Liver (tissue), 9 donors: Measurements from ENCODE around the gene UBE2E2. TPM values are rescaled to one million over a fixed set of nuclear protein-coding genes. Genes with fewer than 3 reads are reported as not detected.

Experiments
- DNase-seq: peaks from one replicate; pipeline ENCODE4 v3.0.0-alpha.2; 2017; ENCODE audit warnings: low spot score
- H3K27ac ChIP-seq, 2 donors: one replicate each; pipeline ENCODE4 v1.7.0; 2013; ENCODE audit warnings: inconsistent platforms in 2 of 2, low read length in 2 of 2, control low read depth in 1 of 2, low read depth in 1 of 2, mild to moderate bottlenecking in 1 of 2
- H3K27me3 ChIP-seq, 4 donors: one replicate each; pipeline versions ENCODE4 v1.6.1 to v1.7.0; 2013; ENCODE audit warnings: low read length in 3 of 4, inconsistent platforms in 1 of 4, mild to moderate bottlenecking in 1 of 4, moderate library complexity in 1 of 4; ENCODE audit not compliant: control insufficient read depth in 4 of 4, insufficient read depth in 4 of 4
- H3K36me3 ChIP-seq, 4 donors: one replicate each; pipeline versions ENCODE4 v1.6.1 to v1.7.0; 2013; ENCODE audit warnings: low read length in 3 of 4, mild to moderate bottlenecking in 3 of 4, low read depth in 1 of 4, moderate library complexity in 1 of 4; ENCODE audit not compliant: control insufficient read depth in 4 of 4, insufficient read depth in 3 of 4
- H3K4me1 ChIP-seq, 4 donors: one replicate each; pipeline versions ENCODE4 v1.6.1 to v1.7.0; 2013; ENCODE audit warnings: low read length in 3 of 4, mild to moderate bottlenecking in 3 of 4, moderate library complexity in 1 of 4; ENCODE audit not compliant: control insufficient read depth in 4 of 4, insufficient read depth in 4 of 4
- H3K4me3 ChIP-seq, 3 donors: one replicate each; pipeline versions ENCODE4 v1.6.1 to v1.7.0; 2013; ENCODE audit warnings: low read length in 3 of 3, control low read depth in 1 of 3, low read depth in 1 of 3, mild to moderate bottlenecking in 1 of 3
- H3K9ac ChIP-seq, 2 donors: one replicate each; pipeline ENCODE4 v1.7.0; 2013; ENCODE audit warnings: low read length in 2 of 2, mild to moderate bottlenecking in 2 of 2, moderate library complexity in 2 of 2, control low read depth in 1 of 2, low read depth in 1 of 2
- H3K9me3 ChIP-seq, 4 donors: one replicate each; pipeline versions ENCODE4 v1.6.1 to v1.7.0; 2013; ENCODE audit warnings: low read length in 3 of 4; ENCODE audit not compliant: control insufficient read depth in 4 of 4
- ATF3 ChIP-seq: IDR thresholded peaks from 2 replicates; pipeline ENCODE4 v1.6.1; 2016; ENCODE audit warnings: antibody characterized with exemption
- EGR1 ChIP-seq, 2 donors: IDR thresholded peaks; 2 replicates each; pipeline ENCODE4 v1.6.1; 2016 to 2018; ENCODE audit warnings: antibody characterized with exemption in 2 of 2, low read depth in 2 of 2
- FOXA1 ChIP-seq: IDR thresholded peaks from 2 replicates; pipeline ENCODE4 v1.6.1; 2016; ENCODE audit warnings: antibody characterized with exemption
- FOXA2 ChIP-seq: IDR thresholded peaks from 2 replicates; pipeline ENCODE4 v1.6.1; 2016; ENCODE audit warnings: antibody characterized with exemption
- GABPA ChIP-seq, 2 donors: IDR thresholded peaks in 1 of 2; conservative IDR thresholded peaks in 1 of 2; 2 replicates each; pipeline ENCODE4 v1.6.1; 2016; ENCODE audit warnings: antibody characterized with exemption in 2 of 2, mild to moderate bottlenecking in 1 of 2, moderate library complexity in 1 of 2
- HNF4A ChIP-seq, 2 donors: conservative IDR thresholded peaks; 2 replicates each; pipeline ENCODE4 v1.6.1; 2016; ENCODE audit warnings: antibody characterized with exemption in 2 of 2, mild to moderate bottlenecking in 2 of 2
- HNF4G ChIP-seq: IDR thresholded peaks from 2 replicates; pipeline ENCODE4 v1.6.1; 2016; ENCODE audit warnings: antibody characterized with exemption
- JUND ChIP-seq, 2 donors: IDR thresholded peaks; 2 replicates each; pipeline ENCODE4 v1.6.1; 2016; ENCODE audit warnings: antibody characterized with exemption in 2 of 2
- NR2F2 ChIP-seq: IDR thresholded peaks from 2 replicates; pipeline ENCODE4 v1.6.1; 2016; ENCODE audit warnings: antibody characterized with exemption
- RAD21 ChIP-seq, 2 donors: IDR thresholded peaks; 2 replicates each; pipeline ENCODE4 v1.6.1; 2016; ENCODE audit warnings: antibody characterized with exemption in 2 of 2, mild to moderate bottlenecking in 2 of 2
- RXRA ChIP-seq, 2 donors: IDR thresholded peaks; 2 replicates each; pipeline ENCODE4 v1.6.1; 2017 to 2018; ENCODE audit warnings: antibody characterized with exemption in 2 of 2, mild to moderate bottlenecking in 1 of 2
- SP1 ChIP-seq: IDR thresholded peaks from 2 replicates; pipeline ENCODE4 v1.6.1; 2018; ENCODE audit warnings: antibody characterized with exemption, mild to moderate bottlenecking
- TAF1 ChIP-seq: conservative IDR thresholded peaks from 2 replicates; pipeline ENCODE4 v1.6.1; 2016; ENCODE audit warnings: antibody characterized with exemption, mild to moderate bottlenecking
- YY1 ChIP-seq: IDR thresholded peaks from 2 replicates; pipeline ENCODE4 v1.6.1; 2016; ENCODE audit warnings: antibody characterized with exemption, mild to moderate bottlenecking
- WGBS: extraction: QIAGEN DNeasy Blood & Tissue Kit; methylation state at CpG from one replicate; pipeline ENCODE4 v1.1.7; 2013; 5-methylcytosine and 5-hydroxymethylcytosine counted together
- polyA plus RNA-seq, 2 donors: library from polyadenylated mRNA; stranded (reverse) in 1 of 2; unstranded in 1 of 2; fragments of 200-250 nt in 1 of 2; fragments of >200 nt in 1 of 2; fragmentation: Nextera tagmentation in 1 of 2; extraction: Ambion mirVana in 1 of 2; gene quantifications; one replicate each; pipeline versions ENCODE4 v1.2.1 to v1.2.3, GENCODE V29; 2013 to 2015
- total RNA-seq, 2 donors: library from RNA; depleted of rRNA; stranded (reverse); fragments of >200 nt; gene quantifications; one replicate each; pipeline ENCODE4 v1.2.3, GENCODE V29; 2014
- TF ChIP-seq, protein P1 (sequence below): IDR thresholded peaks from 2 replicates; pipeline ENCODE4 v1.6.1; 2016; ENCODE audit warnings: antibody characterized with exemption
- TF ChIP-seq, protein P2 (sequence below): IDR thresholded peaks from 2 replicates; pipeline ENCODE4 v1.6.1; 2016; ENCODE audit warnings: antibody characterized with exemption, mild to moderate bottlenecking
- TF ChIP-seq, protein P3 (sequence below): IDR thresholded peaks from 2 replicates; pipeline ENCODE4 v1.6.1; 2016; ENCODE audit warnings: antibody characterized with exemption
- TF ChIP-seq, protein P4 (sequence below): fragments of 150-350 bp; IDR thresholded peaks from 2 replicates; pipeline ENCODE4 v1.5.1; 2017; ENCODE audit warnings: improper control_type of control experiment, low read depth, low read length; ENCODE audit not compliant: missing input control
- donor health status: healthy.
- donor health status: healthy.
- donor health status: healthy.
- donor health status: healthy.
- donor health status: healthy.

UBE2E2 gene
- total and polyA plus RNA-seq, 4 donors = 9.0 to 27.8 (median 16.8) TPM

- no peak overlapping the region for H3K27ac ChIP-seq
- DNase-seq = no peak
- TF ChIP-seq TAF1 (no peak), NR2F2 (no peak), HNF4G (no peak), HNF4A (conservative IDR thresholded peaks at IDR 0.05) (no peak), RXRA (IDR thresholded peaks at IDR 0.05) (no peak), SP1 (no peak), YY1 (no peak), FOXA1 (no peak), RAD21 (IDR thresholded peaks at IDR 0.05) (no peak), EGR1 (IDR thresholded peaks at IDR 0.05; ENCODE audit: low read depth in 2 of 2) (no peak)
- TF ChIP-seq, protein P1, sequence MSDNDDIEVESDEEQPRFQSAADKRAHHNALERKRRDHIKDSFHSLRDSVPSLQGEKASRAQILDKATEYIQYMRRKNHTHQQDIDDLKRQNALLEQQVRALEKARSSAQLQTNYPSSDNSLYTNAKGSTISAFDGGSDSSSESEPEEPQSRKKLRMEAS = no peak
- peaks cover 0 to 2% (median 0%) of the 10 kb centered on the region in 4 donors for H3K36me3 ChIP-seq
- 92% methylated on average over 4 of the region's 4 CpGs for WGBS
- H3K9ac ChIP-seq = no peak overlapping the region
- no peaks in the 10 kb centered on the region for H3K4me1 ChIP-seq
- H3K9me3 ChIP-seq = no peaks in the 10 kb centered on the region
- H3K27me3 ChIP-seq = no peaks in the 10 kb centered on the region
- H3K4me3 ChIP-seq = no peak overlapping the region
Measured at GRCh38 chr3:23540600-23540999, 337.5 kb downstream of the UBE2E2 start.

GRCh38 chr3:23542079-23542478, 339.0 kb downstream of the UBE2E2 start:
- Histone ChIP-seq H3K27me3 (no peaks in the 10 kb centered on the region), H3K4me1 (no peaks in the 10 kb centered on the region), H3K27ac (no peak overlapping the region), H3K4me3 (no peak overlapping the region), H3K36me3 (peaks cover 0 to 2% (median 0%) of the 10 kb centered on the region in 4 donors), H3K9me3 (no peaks in the 10 kb centered on the region), H3K9ac (no peak overlapping the region)
- 97% methylated on average over 4 of the region's 4 CpGs for WGBS
- DNase-seq = no peak
- TF ChIP-seq YY1 (no peak), JUND (IDR thresholded peaks at IDR 0.05) (no peak), HNF4G (no peak)
- TF ChIP-seq, protein P1 = no peak

DNA sequence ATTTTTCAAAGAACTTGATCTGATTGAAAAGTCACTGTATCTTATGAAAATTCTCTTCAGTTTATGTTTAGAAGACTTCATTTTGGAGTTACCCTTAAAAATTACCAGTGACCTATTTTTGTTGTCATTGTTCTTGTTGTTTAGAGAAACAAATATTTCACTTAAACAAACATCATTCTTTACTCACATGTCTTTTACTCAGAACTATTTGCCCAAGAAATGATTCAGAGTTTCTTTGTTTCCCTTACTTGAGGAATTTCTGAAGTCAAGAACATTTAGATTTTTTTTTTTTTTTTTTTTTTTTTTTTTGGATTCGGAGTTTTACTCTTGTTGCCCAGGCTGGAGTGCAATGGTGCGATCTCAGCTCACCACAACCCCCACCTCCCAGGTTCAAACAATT, 343.1 kb downstream of the UBE2E2 start:
- H3K27me3 ChIP-seq = no peaks in the 10 kb centered on the region
- no peak overlapping the region for H3K27ac ChIP-seq
- H3K4me3 ChIP-seq = no peak overlapping the region
- no peak for DNase-seq
- TF ChIP-seq JUND (IDR thresholded peaks at IDR 0.05) (no peak), SP1 (no peak), RXRA (IDR thresholded peaks at IDR 0.05) (no peak), NR2F2 (no peak), EGR1 (IDR thresholded peaks at IDR 0.05; ENCODE audit: low read depth in 2 of 2) (no peak), YY1 (no peak), GABPA (IDR thresholded peaks at IDR 0.05 in 1 of 2, conservative IDR thresholded peaks at IDR 0.05 in 1 of 2) (no peak), ATF3 (no peak), RAD21 (IDR thresholded peaks at IDR 0.05) (no peak), TAF1 (no peak), HNF4G (no peak), FOXA1 (no peak), FOXA2 (no peak), HNF4A (conservative IDR thresholded peaks at IDR 0.05) (no peak)
- TF ChIP-seq, protein P2, sequence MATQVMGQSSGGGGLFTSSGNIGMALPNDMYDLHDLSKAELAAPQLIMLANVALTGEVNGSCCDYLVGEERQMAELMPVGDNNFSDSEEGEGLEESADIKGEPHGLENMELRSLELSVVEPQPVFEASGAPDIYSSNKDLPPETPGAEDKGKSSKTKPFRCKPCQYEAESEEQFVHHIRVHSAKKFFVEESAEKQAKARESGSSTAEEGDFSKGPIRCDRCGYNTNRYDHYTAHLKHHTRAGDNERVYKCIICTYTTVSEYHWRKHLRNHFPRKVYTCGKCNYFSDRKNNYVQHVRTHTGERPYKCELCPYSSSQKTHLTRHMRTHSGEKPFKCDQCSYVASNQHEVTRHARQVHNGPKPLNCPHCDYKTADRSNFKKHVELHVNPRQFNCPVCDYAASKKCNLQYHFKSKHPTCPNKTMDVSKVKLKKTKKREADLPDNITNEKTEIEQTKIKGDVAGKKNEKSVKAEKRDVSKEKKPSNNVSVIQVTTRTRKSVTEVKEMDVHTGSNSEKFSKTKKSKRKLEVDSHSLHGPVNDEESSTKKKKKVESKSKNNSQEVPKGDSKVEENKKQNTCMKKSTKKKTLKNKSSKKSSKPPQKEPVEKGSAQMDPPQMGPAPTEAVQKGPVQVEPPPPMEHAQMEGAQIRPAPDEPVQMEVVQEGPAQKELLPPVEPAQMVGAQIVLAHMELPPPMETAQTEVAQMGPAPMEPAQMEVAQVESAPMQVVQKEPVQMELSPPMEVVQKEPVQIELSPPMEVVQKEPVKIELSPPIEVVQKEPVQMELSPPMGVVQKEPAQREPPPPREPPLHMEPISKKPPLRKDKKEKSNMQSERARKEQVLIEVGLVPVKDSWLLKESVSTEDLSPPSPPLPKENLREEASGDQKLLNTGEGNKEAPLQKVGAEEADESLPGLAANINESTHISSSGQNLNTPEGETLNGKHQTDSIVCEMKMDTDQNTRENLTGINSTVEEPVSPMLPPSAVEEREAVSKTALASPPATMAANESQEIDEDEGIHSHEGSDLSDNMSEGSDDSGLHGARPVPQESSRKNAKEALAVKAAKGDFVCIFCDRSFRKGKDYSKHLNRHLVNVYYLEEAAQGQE = no peak
- TF ChIP-seq, protein P3, sequence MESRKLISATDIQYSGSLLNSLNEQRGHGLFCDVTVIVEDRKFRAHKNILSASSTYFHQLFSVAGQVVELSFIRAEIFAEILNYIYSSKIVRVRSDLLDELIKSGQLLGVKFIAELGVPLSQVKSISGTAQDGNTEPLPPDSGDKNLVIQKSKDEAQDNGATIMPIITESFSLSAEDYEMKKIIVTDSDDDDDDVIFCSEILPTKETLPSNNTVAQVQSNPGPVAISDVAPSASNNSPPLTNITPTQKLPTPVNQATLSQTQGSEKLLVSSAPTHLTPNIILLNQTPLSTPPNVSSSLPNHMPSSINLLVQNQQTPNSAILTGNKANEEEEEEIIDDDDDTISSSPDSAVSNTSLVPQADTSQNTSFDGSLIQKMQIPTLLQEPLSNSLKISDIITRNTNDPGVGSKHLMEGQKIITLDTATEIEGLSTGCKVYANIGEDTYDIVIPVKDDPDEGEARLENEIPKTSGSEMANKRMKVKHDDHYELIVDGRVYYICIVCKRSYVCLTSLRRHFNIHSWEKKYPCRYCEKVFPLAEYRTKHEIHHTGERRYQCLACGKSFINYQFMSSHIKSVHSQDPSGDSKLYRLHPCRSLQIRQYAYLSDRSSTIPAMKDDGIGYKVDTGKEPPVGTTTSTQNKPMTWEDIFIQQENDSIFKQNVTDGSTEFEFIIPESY = no peak
- TF ChIP-seq, protein P1 = no peak
- TF ChIP-seq, protein P4, sequence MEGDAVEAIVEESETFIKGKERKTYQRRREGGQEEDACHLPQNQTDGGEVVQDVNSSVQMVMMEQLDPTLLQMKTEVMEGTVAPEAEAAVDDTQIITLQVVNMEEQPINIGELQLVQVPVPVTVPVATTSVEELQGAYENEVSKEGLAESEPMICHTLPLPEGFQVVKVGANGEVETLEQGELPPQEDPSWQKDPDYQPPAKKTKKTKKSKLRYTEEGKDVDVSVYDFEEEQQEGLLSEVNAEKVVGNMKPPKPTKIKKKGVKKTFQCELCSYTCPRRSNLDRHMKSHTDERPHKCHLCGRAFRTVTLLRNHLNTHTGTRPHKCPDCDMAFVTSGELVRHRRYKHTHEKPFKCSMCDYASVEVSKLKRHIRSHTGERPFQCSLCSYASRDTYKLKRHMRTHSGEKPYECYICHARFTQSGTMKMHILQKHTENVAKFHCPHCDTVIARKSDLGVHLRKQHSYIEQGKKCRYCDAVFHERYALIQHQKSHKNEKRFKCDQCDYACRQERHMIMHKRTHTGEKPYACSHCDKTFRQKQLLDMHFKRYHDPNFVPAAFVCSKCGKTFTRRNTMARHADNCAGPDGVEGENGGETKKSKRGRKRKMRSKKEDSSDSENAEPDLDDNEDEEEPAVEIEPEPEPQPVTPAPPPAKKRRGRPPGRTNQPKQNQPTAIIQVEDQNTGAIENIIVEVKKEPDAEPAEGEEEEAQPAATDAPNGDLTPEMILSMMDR = no peak
- no peaks in the 10 kb centered on the region for H3K9me3 ChIP-seq
- H3K9ac ChIP-seq = no peak overlapping the region
- no peaks in the 10 kb centered on the region for H3K4me1 ChIP-seq
- no peaks in the 10 kb centered on the region for H3K36me3 ChIP-seq
- WGBS = 96% methylated on average over 2 of the region's 2 CpGs
